Measurements from ENCODE around the gene MAP3K20. TPM values are rescaled to one million over a fixed set of nuclear protein-coding genes. Genes with fewer than 3 reads are reported as not detected.

MAP3K20 gene
- total RNA-seq, 1 experiment from 2014 or later = 44.5 TPM

DNA sequence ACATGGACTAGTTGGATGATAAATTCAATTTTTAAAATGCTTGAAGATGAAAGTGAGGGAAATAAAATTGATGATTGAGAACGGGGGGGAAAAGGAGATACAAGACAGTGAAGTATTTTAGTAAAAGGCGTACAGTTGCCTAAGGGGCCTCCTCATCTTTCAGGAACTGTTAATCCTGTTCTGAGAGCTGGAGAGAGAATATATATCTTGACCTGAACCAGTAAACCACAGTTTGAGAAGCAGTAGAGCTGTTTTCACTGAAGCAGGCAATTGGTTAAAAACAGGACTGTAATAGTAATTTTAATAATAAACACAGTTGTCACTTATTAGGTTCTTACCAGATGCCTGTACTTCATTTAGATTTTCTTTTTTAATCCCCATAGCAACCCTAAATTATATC, 137.5 kb downstream of the MAP3K20 start:
- no peaks in the 10 kb centered on the region for H3K27me3 ChIP-seq (replicated peaks; ENCODE audit: control insufficient read depth, insufficient read depth, low read length)
- no peak overlapping the region for H3K4me3 Mint-ChIP-seq (ENCODE audit: unreplicated experiment)
- no peak overlapping the region for H3K27ac Mint-ChIP-seq (ENCODE audit: unreplicated experiment)
- no peaks in the 10 kb centered on the region for H3K9me3 ChIP-seq
- no peaks in the 10 kb centered on the region for H3K27me3 Mint-ChIP-seq (ENCODE audit: insufficient read depth, unreplicated experiment)
- H3K36me3 ChIP-seq (ENCODE audit: control insufficient read depth, insufficient read depth, low read length) = 0 out of 2 replicates have a peak, but pooled peaks cover 2% of the 10 kb centered on the region
- no peak for DNase-seq
- ChIA-PET CTCF (interaction anchor here (0.5 kb wide), 1 partner anchor 356 kb away, joined by 5 read pairs; no protein-coding TSS in a partner anchor), POLR2A (no interaction called here)
- TF ChIP-seq, protein P1, sequence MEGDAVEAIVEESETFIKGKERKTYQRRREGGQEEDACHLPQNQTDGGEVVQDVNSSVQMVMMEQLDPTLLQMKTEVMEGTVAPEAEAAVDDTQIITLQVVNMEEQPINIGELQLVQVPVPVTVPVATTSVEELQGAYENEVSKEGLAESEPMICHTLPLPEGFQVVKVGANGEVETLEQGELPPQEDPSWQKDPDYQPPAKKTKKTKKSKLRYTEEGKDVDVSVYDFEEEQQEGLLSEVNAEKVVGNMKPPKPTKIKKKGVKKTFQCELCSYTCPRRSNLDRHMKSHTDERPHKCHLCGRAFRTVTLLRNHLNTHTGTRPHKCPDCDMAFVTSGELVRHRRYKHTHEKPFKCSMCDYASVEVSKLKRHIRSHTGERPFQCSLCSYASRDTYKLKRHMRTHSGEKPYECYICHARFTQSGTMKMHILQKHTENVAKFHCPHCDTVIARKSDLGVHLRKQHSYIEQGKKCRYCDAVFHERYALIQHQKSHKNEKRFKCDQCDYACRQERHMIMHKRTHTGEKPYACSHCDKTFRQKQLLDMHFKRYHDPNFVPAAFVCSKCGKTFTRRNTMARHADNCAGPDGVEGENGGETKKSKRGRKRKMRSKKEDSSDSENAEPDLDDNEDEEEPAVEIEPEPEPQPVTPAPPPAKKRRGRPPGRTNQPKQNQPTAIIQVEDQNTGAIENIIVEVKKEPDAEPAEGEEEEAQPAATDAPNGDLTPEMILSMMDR (IDR thresholded peaks at IDR 0.05; ENCODE audit: insufficient read depth in 1 of 2, low read depth in 1 of 2, low read length in 1 of 2, severe bottlenecking in 1 of 2, unreplicated experiment in 1 of 2) = no peak
- H3K4me1 Mint-ChIP-seq (ENCODE audit: low read depth, unreplicated experiment) = no peaks in the 10 kb centered on the region
- BruUV-seq (replicated peaks) = no TSS peak
- peaks cover 23% of the 10 kb centered on the region for H3K36me3 Mint-ChIP-seq (ENCODE audit: insufficient read depth, unreplicated experiment)
- no peak overlapping the region for H3K4me3 ChIP-seq (ENCODE audit: low read depth, low read length)
- intact Hi-C loops (cut with micrococcal nuclease; ENCODE audit: unreplicated experiment) = no loop called here
- H3K4me1 ChIP-seq = no peaks in the 10 kb centered on the region; the same call in 1 of the 2 replicates
- H3K9me3 Mint-ChIP-seq (ENCODE audit: unreplicated experiment) = no peaks in the 10 kb centered on the region

DNA sequence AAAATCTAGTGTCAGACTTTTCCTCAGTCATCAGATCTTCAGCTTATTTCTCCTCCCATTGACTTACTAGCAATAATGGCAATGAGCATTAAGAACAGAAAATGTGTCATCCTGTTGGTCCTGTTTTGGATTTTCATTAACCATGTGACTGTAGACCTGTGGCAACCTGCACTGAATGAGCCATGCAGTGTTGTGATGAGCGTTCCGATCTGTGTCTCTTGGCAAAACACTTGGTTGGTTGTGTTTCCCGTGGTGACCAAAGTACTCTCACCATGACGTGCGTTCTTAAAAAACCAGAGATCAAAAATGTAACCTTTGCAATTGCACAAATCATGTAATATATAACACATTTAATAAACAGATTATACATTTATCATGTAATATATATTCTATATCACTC, 138.6 kb downstream of the MAP3K20 start:
- H3K27me3 Mint-ChIP-seq (ENCODE audit: insufficient read depth, unreplicated experiment) = no peaks in the 10 kb centered on the region
- no TSS peak for BruUV-seq (replicated peaks)
- POLR2A ChIA-PET = no interaction called here
- TF ChIP-seq, protein P1 (IDR thresholded peaks at IDR 0.05; ENCODE audit: insufficient read depth in 1 of 2, low read depth in 1 of 2, low read length in 1 of 2, severe bottlenecking in 1 of 2, unreplicated experiment in 1 of 2) = no peak
- no peaks in the 10 kb centered on the region for H3K4me1 Mint-ChIP-seq (ENCODE audit: low read depth, unreplicated experiment)
- Histone ChIP-seq H3K27me3 (replicated peaks; ENCODE audit: control insufficient read depth, insufficient read depth, low read length) (no peaks in the 10 kb centered on the region), H3K4me3 (ENCODE audit: low read depth, low read length) (no peak overlapping the region), H3K4me1 (no peaks in the 10 kb centered on the region; the same call in 1 of the 2 replicates), H3K36me3 (ENCODE audit: control insufficient read depth, insufficient read depth, low read length) (0 out of 2 replicates have a peak, but pooled peaks cover 2% of the 10 kb centered on the region), H3K9me3 (no peaks in the 10 kb centered on the region)
- no peak overlapping the region for H3K27ac Mint-ChIP-seq (ENCODE audit: unreplicated experiment)
- intact Hi-C loops (cut with micrococcal nuclease; ENCODE audit: unreplicated experiment) = no loop called here
- DNase-seq = no peak
- H3K9me3 Mint-ChIP-seq (ENCODE audit: unreplicated experiment) = no peaks in the 10 kb centered on the region
- H3K4me3 Mint-ChIP-seq (ENCODE audit: unreplicated experiment) = no peak overlapping the region
- CTCF ChIA-PET = no interaction called here
- peaks cover 21% of the 10 kb centered on the region for H3K36me3 Mint-ChIP-seq (ENCODE audit: insufficient read depth, unreplicated experiment)

DNA sequence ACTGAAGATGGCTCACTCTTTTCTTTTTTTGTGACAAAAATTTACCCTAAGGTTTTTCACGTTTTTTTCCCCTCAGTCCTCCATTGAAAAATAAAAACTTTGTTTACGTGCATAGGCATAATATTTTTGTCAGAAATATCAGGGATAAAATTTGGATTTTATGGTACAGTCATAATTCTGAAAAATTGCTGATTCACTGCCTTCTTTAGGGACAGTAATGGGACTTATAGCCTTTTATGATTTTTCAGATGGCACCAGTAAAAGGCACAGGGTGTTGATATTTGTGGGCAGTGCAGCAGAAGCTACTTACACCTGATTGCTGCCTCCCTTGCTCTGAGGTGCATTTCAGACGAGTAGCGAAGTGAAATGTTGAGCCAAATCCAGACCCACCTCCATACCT, 139.7 kb downstream of the MAP3K20 start:
- Histone ChIP-seq H3K27me3 (replicated peaks; ENCODE audit: control insufficient read depth, insufficient read depth, low read length) (no peaks in the 10 kb centered on the region), H3K9me3 (no peaks in the 10 kb centered on the region), H3K4me3 (ENCODE audit: low read depth, low read length) (no peak overlapping the region), H3K4me1 (no peaks in the 10 kb centered on the region; the same call in 1 of the 2 replicates), H3K36me3 (ENCODE audit: control insufficient read depth, insufficient read depth, low read length) (0 out of 2 replicates have a peak, but pooled peaks cover 2% of the 10 kb centered on the region)
- no peaks in the 10 kb centered on the region for H3K4me1 Mint-ChIP-seq (ENCODE audit: low read depth, unreplicated experiment)
- H3K9me3 Mint-ChIP-seq (ENCODE audit: unreplicated experiment) = no peaks in the 10 kb centered on the region
- TF ChIP-seq, protein P1 (IDR thresholded peaks at IDR 0.05; ENCODE audit: insufficient read depth in 1 of 2, low read depth in 1 of 2, low read length in 1 of 2, severe bottlenecking in 1 of 2, unreplicated experiment in 1 of 2) = no peak
- H3K27me3 Mint-ChIP-seq (ENCODE audit: insufficient read depth, unreplicated experiment) = no peaks in the 10 kb centered on the region
- DNase-seq = no peak
- peaks cover 15% of the 10 kb centered on the region for H3K36me3 Mint-ChIP-seq (ENCODE audit: insufficient read depth, unreplicated experiment)
- ChIA-PET POLR2A (no interaction called here), CTCF (interaction anchor here (1.8 kb wide), 1 partner anchor 187 kb away, joined by 9 read pairs; no protein-coding TSS in a partner anchor)
- intact Hi-C loops (cut with micrococcal nuclease; ENCODE audit: unreplicated experiment) = no loop called here
- H3K4me3 Mint-ChIP-seq (ENCODE audit: unreplicated experiment) = no peak overlapping the region
- BruUV-seq (replicated peaks) = no TSS peak
- no peak overlapping the region for H3K27ac Mint-ChIP-seq (ENCODE audit: unreplicated experiment)
